Activated CD4-positive, CD25-positive, alpha-beta regulatory T cell treated with anti-CD3 and anti-CD28 coated beads, Interleukin-2, amount 50 U/mL, for 24 hours (primary cell): ENCODE results near the gene DGKD.

ENCODE experiments used
- ATAC-seq, 2 donors: fragments of 150-1000 bp; cut with Tn5 transposase; one replicate each; pipeline ENCODE4 v1.10.0; 2021; ENCODE audit warnings: mild to moderate bottlenecking in 1 of 2, moderate library complexity in 1 of 2

Gene DGKD

DNA sequence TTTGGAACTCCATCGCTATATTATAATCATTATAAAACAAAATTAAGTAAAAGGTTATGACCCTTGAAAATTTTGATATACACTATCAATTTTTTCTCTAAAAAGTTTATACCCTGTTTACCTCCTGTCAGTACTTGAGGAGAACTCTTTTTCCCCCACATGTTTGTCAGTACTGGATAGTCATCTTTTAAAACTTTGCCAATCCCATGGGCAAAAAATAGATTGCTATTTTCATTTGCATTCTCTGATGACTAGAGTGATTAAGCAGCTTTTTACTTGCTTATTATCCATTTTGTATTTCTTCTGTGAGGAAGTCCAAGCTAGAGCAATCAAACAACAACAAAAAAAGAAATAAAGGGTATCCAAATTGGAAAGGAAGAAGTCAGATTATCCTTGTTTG, 76.4 kb downstream of the DGKD start:
- ATAC-seq, result no peak

GRCh38 chr2:233433029-233433428, 78.7 kb downstream of the DGKD start:
- no peak for ATAC-seq

DNA sequence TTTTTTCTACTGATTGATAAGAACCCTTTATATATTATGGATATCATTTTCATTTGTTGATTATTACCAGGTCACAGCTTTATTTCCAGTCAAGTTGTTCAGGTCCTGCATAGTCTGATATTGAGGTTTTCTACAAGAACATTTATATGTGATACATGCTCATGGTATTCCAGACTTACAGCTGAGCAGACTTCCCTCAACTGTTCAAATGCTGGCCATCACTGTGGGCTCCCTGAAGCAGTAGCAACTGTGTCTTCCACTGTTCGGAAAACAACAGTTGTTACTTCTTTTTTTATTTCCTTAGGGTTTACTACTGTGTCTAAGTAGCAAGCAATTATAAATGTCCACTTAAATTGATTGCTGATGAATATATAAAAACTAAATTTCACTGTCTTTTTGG, 79.5 kb downstream of the DGKD start:
- no peak for ATAC-seq

DNA sequence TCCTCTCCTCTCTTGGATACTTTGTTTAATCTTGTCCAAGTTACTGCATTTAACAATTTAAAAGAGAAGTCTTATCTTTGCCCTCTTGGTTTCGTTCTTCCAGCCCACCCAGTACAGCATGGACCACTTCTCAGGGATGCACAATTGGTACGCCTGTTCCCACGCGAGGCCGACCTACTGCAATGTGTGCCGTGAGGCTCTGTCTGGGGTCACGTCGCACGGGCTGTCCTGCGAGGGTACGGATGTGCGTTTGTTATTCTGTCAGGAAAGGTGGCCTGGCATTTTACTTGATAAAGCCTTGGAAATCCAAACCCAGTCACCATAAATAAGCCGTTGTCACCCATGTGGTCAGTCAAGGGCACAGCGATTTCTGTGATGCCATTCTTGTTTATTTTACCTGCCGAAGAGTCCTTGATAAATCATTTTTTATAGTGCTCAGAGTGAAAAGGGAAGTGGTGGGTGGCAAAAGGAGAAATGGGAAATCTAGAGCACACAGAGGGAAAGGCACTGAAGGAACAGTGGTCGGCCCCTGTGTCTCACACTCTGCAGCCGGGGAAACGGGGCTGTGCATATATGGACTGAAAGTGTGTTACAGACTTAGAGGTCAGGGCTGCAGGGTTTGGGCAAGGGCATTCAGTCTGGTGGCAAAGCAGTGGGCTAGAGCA, 80.5 kb downstream of the DGKD start:
- ATAC-seq, result no peak

- no peak for ATAC-seq
These were observed 81.3 kb downstream of the DGKD start for GRCh38 chr2:233435436-233436190.

GRCh38 chr2:233436191-233436581, 81.9 kb downstream of the DGKD start:
- ATAC-seq, result no peak

DNA sequence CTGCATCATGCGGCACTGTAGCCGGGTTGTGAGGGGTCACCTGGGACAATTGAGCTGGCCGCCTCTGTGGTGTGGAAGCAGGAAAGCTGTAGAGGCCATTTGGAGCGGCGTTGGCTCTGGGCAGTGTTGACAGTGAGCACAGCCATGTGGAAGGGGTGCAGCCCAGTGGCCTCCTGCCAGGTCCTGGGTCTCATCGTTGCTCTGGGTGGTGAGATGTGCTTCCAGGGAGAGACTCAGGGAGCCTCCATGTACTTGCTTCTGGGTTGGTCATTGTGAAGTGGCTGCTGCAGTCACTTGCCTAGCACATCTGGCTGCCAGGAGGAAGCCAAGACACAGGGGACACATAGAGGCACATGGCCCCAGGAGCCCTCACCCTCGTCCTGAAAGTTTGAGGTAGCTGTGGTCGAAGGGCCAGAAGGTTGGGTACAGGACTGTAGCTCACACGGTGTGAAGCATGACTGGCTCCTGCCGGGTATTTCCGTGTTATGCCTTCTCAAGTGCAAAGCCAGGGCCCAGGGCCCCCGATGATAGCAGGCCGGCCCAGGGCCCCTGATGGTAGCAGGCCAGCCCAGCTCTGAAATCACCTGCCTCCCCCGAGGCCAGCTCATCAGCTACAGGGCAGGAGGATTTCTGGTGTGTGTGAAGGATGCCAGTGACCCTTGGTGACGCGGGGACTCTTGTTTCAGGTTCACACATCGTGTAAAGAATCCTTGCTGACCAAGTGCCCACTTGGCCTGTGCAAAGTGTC, 82.6 kb downstream of the DGKD start:
- ATAC-seq, result no peak

GRCh38 chr2:233437439-233437955, 83.2 kb downstream of the DGKD start:
- ATAC-seq, result no peak

DNA sequence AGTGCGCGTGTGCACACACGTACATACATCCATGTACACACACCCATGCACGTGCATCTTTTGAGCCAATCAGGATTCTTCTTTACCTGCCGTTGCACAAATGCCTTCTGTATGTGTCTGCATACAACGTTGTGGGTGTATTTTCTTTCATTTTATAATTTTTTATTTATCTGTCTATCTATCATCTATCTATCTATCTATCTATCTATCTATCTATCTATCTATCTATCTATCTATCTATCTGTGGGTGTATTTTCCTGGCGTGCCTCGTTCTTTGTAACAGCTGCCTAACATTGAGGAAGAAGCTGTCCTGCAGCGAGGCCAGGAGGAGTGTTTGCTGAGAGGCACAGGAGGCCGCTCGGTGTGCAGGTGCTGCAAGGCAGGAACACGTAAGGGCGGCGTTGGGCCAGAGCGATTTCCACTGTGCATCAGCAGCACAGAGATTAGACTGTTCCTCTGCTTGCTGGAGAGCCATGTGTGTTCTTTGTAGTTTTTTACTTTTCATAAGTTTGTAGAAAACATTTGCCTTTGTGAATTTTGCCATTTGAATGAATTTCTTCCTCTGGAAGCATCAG, 84.4 kb downstream of the DGKD start:
- no peak for ATAC-seq

DNA sequence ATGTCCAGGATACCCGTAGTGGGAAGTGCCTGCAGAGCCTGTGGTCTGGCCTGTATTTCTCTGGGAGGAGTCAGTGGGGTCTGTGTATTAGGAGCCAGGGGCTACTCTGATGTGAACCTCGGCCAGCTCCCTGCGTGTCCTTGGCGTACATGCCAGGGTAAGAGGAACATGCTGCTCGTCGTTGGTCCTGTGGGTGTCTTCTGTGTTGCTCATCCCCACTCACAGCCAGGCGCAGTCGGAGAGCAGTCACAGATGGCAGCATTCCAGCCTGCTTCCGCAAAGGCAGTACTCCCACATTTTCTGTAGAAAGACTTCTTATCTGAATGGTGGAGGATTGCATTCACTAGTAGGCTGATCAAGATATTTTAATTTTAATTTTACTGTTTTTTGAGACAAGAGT, 84.9 kb downstream of the DGKD start:
- no peak for ATAC-seq

DNA sequence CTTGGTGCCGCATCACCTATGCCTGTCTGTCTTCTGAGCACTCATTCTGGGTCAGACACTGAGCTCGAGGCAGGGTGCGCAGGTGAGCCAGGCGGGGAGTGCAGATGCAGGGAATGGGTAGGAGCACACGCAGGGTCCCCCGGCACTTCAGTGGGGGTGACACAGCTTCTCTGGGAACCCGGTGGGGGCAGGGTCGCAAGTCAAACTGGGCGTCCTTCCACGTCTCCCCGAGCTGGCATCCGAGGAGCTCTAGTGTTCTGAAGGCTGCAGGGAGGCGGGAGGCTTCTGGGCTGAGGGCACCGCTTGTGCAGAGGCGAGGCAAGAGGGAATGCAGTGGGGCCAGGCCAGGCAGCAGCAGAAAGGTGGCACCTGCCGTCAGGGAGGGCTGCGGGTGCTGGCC, 86.0 kb downstream of the DGKD start:
- ATAC-seq, result no peak

DNA sequence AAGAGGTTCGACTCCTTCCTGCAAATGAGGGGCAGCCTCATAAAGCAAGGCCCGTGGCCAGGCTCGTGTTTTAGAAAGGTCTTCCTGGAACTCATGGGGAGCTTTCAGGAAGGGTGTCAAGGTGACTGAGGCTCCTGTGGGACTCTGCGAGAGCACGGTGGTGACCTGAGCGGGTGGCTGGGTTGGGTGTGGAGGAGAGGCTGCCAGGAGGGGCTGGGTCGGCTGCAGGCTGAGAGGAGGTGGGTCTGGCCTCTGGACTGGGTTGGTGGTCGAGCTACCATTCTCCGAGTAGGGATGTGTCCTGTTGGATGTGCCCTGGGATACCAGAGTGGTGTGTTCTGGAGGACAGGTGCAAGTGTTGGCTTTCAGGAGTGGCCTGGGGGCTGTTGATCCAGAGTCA, 86.4 kb downstream of the DGKD start:
- ATAC-seq, result no peak

GRCh38 chr2:233441161-233442027, 87.1 kb downstream of the DGKD start:
- ATAC-seq, result no peak

- ATAC-seq, result no peak
These were observed 87.7 kb downstream of the DGKD start for GRCh38 chr2:233442028-233442310.

DNA sequence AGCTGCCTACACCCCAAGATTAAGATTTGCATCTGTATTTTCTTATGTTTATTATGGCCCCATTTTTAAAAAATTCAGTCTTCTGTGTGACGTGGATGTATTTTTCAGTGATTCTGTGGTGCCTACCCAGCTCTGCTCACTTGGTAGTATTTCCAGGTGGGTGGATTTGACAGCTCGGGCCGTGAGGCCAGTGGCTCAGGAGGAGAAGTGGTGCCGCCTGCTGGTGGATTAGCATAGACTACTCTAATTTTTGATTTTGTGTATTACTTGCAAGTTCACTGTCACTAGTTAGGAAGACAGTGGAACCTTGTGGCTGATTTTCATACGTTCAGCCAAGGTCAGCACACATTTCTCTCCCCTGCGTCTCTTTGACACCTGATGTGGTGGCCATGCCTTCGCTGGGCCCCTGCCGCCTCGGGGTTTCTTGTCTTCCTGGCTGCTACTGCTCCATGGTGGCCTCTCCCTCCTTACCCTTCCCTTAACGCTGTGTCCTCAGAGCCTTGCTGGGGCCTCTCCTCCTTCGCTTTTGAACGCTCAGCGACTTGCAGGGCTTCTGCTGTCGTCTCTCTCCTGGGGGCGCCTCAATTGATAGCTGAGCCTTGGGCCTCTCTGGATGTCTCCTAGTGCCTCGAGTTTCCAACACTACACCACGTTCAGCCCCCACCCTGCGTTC, 89.4 kb downstream of the DGKD start:
- peak; percentile 82 to 86 for ATAC-seq

GRCh38 chr2:233444501-233444900, 90.2 kb downstream of the DGKD start:
- ATAC-seq, result no peak

GRCh38 chr2:233445152-233445830, 91.0 kb downstream of the DGKD start:
- no peak for ATAC-seq

GRCh38 chr2:233446121-233446520, 91.8 kb downstream of the DGKD start:
- no peak for ATAC-seq

DNA sequence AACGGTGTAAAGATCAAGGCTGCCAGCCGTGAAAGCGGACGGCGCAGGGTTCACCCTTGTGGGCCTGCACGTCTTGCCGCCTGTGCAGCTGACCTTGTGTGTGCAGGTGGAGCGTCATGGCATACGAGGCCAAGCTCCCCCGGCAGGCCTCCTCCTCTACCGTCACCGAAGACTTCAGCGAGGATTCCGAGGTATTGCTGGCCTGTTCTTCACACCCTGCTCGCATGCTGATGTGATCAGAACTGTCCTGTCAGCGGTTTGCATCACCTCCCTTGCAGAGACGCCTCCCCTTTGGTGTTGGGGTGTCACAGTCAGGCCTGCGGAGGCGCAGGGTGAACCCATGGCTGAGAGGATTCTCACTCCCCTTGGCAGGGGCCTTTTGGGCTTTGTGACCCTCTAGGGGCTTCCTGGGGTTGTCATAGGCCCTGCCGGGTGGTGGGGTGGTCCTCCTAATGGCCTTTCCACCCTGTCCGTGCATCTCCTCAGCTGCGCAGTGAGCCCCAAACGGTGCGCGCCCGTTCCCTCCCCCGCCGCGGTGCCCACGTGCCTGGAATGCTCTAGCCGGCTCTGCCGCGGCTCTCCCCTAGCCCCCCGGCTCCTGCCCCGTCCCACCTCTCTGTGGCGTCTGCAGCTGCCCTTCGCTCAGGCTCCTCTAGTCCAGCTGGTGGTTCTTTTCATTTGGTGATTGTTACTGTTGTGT, 92.5 kb downstream of the DGKD start:
- ATAC-seq, result no peak

DNA sequence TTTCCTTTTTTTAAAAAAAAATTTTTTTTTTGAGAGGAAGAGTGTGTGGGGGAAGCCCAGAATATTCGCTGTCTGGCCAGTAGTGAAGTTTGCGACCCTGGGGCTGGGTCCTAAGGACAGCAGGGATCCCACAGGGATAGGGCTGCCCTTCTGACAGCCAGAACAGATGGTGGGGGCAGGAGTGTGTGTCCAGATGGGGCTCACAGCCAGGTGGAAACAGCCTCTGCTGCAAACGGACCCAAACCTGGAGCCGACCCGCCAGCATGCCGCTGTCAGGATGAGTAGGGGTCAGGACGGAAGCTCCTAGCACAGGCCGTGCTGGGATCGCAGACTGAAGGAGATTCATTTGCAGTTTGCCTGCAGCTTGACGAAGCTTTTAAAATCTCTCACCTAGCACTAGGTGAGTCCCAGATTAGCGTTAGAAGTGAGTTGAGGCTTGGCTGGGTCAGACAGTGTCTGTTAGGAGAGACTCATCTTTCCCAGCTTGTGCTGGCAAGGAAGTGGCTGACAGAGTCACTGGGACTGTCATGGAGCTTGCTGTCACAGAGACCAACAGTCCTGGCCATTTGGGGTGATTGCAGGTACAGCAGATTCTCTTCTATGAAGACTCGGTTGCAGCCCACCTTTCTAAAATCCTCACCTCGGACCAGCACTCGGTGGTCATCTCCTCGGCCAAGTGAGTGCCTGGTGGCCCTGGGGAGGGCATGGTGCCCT, 93.4 kb downstream of the DGKD start:
- no peak for ATAC-seq
